ENCODE results near the gene TRIM71.
"Not testable (repeated sequence)": the region's sequence is repeated elsewhere in the genome, so short reads cannot be mapped to it uniquely, and the experiment has no call there.

Gene TRIM71

GRCh38 chr3:32817558-32818228, at the start of gene TRIM71:
Gene TRIM71 (plus strand): TSS chr3:32817997. CDS start chr3:32818081, 84 bp downstream.
- peak; percentile 35 for DNase-seq (ENCODE audit: low read depth, low spot score)

- DNase-seq (ENCODE audit: low read depth, low spot score) = no peak
Observed at GRCh38 chr3:32778389-32778788, 39.4 kb upstream of the TRIM71 start.

DNA sequence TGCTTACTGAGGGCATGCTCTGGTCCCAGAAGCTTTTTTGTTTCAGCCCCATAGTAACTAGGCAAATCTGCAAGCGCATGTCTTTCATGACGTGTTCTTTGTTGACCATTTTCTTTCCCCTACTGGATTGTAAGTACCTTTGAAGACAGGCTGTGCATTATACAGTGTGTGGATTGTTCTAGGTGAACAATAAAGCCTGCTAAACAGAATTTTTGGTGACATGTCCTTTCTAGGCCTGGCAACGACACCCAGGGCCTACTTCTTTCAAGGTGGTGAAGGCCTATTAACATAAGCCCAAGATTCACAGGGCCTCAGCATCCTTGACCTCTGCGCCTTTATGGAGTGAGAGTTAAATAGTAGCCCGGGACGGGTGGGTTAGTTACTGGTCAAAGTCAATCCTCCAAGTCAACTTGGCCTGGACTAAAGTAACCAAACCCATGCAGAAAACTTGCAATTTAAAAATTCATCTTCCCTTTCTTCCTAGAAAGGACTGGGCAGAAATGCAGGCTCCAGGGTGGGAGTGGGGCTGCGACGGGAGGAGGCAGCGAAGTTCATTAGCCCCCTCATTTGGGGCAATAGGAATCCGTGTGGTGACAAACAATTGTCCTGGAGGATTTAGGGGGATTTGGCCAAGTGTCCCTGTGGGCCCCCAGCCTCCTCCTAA, 37.6 kb upstream of the TRIM71 start:
- no peak for DNase-seq (ENCODE audit: low read depth, low spot score)

GRCh38 chr3:32780735-32781210, 37.0 kb upstream of the TRIM71 start:
- DNase-seq (ENCODE audit: low read depth, low spot score) = peak; percentile 88

DNA sequence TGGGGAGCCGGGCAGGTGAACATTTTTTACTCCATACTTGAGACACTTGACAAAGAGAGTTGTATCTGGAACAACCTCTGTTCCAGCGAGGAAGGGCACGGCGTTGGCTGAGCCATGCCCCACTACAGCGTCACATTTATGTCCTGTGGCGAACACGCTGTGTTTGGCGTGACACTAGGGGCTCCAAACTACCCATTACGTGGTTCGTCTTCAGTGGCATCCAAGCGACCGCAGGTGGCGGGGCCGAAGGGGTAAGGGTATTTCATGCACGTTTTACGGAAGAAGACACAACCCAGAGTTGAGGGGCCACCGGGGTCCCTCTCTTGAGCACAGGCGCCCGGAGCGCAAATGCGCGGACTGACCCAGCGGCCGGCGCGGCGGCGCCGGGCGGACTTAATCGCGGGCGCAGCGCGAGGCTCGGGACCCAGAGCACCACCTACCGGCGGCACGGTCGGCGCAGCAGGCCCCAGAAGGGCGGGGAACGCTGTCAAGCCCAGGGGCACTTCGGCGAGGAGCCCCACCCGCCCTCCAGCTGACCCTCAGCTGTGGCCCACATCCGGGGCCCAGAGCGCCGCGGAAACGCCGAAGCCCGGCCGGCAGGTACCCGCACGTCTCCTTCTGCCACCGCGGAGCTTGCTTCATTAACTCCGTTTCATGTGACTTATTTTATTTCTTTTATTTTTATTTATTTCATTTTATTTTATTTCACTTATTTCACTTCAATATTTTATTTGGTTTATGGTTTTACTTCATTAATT, 36.4 kb upstream of the TRIM71 start:
- DNase-seq (ENCODE audit: low read depth, low spot score) = peak; percentile 93

DNA sequence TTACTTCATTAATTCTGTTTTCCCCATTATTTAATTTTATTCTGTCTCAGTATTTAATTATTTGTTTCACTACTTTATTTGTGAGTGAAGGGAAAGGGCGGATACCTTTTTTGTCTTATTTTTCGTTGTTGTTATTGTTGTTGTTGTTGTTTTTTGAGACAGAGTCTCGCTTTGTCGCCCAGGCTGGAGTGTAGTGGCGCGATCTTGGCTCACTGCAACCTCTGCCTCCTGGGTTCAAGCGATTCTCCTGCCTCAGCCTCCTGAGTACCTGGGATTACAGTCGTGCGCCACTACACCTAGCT, 35.9 kb upstream of the TRIM71 start:
- DNase-seq (ENCODE audit: low read depth, low spot score) = not testable (repeated sequence)

GRCh38 chr3:32782407-32782806, 35.4 kb upstream of the TRIM71 start:
- no peak for DNase-seq (ENCODE audit: low read depth, low spot score)

DNA sequence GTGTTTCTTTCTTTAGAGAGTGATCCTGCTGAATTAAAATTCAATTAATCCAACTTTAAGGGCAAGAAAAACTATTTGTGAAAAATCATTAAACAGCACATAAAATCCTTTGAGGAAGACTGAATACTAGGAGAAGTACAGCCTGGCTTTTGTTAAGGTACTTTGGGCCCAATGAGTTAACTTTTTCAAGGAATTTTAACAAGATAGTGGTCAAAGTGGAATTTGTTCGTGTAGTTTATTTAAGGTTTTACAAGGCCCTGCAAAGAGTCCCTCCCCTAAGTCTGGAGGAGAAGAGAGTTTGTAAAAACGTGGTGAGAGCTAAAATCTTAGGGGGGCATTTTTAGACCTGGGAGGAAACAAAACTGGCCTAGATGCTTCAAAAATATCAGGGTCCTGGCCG, 26.0 kb upstream of the TRIM71 start:
- DNase-seq (ENCODE audit: low read depth, low spot score) = no peak

DNA sequence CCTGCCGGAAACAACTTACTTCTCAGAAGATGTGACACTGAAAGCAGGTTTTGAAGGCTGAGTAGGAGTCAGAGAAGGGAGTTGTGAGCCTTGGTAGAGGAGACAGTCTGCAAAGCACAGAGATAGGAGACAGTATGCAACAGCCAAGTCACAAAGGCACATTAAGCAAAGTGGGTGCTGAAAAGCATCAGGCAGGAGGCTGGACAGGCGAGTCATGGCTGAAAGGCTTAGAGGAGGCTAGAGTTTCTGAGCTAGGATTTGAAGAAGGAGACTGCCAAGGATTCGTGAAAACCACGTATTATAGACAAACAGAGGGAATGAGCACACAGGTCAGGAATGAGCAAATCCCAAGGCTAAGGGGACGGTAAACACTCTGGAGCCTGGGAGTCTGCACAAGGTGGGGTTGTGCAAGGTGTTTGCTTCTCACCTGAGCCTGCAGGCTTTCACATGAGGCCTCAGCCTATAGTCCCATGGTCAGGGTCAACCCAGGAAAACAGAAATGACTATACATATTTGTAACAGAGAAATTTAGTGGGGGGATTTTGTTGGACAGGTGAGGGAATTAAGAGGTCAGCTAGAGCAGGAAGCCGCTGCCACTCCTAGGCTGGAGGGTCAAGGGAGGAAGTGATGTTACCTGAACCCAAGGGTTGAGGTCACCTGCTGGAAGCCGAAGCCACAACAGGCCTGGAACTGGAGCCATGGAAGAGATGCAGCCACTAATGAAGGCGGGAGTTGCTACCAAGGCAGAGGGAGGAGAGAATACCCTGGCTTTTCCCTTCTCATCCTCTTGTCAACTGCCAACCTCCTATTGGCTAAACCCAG, 23.1 kb upstream of the TRIM71 start:
- peak; percentile 48 for DNase-seq (ENCODE audit: low read depth, low spot score)

DNA sequence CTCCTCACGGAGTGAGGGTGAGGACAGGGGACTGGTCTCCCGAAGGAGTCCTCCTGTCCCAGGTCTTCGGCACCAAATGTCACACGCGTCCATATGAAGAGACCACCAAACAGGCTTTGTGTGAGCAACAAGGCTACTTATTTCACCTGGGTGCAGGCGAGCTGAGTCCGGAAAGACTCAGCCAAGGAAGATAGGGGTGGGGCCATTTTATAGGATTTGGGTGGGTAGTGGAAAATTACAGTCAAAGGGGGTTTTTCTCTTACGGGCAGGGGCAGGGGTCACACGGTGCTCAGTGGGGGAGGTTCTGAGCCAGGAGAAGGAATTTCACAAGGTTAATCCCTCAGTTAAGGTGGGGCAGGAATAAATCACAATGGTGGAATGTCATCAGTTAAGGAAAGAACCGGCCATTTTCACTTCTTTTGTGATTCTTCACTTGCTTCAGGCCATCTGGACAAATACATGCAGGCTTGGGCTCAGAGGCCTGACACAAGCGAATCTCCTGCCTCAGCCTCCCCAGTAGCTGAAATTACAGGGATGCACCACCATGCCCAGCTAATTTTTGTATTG, 21.3 kb upstream of the TRIM71 start:
- not testable (repeated sequence) for DNase-seq (ENCODE audit: low read depth, low spot score)

- no peak for DNase-seq (ENCODE audit: low read depth, low spot score)
Observed at GRCh38 chr3:32797776-32798175, 20.0 kb upstream of the TRIM71 start.

GRCh38 chr3:32801440-32801839, 16.4 kb upstream of the TRIM71 start:
- not testable (repeated sequence) for DNase-seq (ENCODE audit: low read depth, low spot score)

- peak; percentile 8 for DNase-seq (ENCODE audit: low read depth, low spot score)
Observed at GRCh38 chr3:32813180-32813579, 4.6 kb upstream of the TRIM71 start.

DNA sequence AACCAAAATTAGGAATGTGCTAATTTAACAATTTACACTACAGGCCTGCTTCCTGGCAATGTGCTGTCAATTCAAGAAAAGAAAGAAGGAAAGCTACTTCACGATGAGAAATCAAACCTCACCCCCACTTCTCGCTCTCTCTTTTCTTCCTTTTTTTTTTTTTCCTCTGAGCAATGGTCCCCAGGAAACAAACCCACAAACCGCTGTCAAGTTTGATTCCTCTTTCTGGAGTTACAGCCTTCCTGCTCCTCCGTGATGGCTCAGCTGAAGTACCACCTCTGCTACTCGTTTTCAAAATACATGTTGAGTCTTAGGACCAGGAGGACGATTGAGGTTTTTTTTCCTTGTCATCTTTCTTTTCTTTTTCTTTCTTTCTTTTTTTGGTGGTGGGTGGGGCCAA, 3.4 kb upstream of the TRIM71 start:
- peak; percentile 23 for DNase-seq (ENCODE audit: low read depth, low spot score)

- DNase-seq (ENCODE audit: low read depth, low spot score) = no peak
Observed at GRCh38 chr3:32815841-32816438, 1.9 kb upstream of the TRIM71 start.

GRCh38 chr3:32816439-32817256, 1.1 kb upstream of the TRIM71 start:
- DNase-seq (ENCODE audit: low read depth, low spot score) = peak; percentile 46

GRCh38 chr3:32817257-32817557, 590 bp upstream of the TRIM71 start:
- DNase-seq (ENCODE audit: low read depth, low spot score) = no peak

DNA sequence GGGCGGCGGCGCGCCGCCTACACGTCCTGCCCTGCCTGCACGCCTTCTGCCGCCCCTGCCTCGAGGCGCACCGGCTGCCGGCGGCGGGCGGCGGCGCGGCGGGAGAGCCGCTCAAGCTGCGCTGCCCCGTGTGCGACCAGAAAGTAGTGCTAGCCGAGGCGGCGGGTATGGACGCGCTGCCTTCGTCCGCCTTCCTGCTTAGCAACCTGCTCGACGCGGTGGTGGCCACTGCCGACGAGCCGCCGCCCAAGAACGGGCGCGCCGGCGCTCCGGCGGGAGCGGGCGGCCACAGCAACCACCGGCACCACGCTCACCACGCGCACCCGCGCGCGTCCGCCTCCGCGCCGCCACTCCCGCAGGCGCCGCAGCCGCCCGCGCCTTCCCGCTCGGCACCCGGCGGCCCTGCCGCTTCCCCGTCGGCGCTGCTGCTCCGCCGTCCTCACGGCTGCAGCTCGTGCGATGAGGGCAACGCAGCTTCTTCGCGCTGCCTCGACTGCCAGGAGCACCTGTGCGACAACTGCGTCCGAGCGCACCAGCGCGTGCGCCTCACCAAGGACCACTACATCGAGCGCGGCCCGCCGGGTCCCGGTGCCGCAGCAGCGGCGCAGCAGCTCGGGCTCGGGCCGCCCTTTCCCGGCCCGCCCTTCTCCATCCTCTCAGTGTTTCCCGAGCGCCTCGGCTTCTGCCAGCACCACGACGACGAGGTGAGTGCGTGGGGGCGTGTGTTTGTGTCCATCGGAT, 602 bp downstream of the TRIM71 start:
- peak; percentile 34 for DNase-seq (ENCODE audit: low read depth, low spot score)

DNA sequence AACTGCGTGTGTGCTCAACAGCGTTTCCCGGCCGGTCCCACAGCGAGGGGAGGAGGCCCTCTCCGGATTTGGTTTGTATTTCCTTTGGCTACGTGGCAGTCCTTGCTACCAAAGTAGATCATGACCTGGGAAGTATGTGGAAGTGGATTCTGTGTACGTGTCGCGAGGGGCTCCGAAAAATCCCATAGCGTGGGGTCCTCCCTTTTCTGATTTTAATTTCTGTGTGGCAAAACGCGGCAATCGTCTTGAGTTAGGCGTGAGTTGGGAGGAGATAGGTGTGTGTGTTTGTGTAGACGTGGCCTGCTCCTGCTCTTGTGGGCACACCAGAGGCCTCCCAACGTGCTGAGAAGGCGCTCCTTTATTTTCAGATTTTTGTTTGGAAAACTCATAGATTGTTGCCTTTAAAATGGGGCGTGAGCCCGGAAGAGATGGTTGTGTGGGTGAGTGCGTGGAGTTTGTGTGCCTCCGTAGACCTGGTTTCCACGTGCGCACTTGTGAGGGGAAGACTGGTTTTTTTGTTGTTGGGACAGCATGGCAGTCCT, 1.2 kb downstream of the TRIM71 start:
- DNase-seq (ENCODE audit: low read depth, low spot score) = no peak

Data from astrocyte of the hippocampus (primary cell).